HEK293T (cell line): ENCODE data around the gene GCC2.
"Not testable (repeated sequence)": the region's sequence is repeated elsewhere in the genome, so short reads cannot be mapped to it uniquely, and the experiment has no call there.

Source experiments
- CTCF ChIA-PET: fragments of 350-600 bp; formaldehyde crosslinking; extraction: SDS; loops from one replicate; lab custom pipeline; 2021; ENCODE audit warnings: antibody characterized with exemption, inconsistent platforms; lab: Yijun Ruan, JAX
- POLR2A ChIA-PET: fragments of 350-600 bp; formaldehyde crosslinking; extraction: SDS; loops from one replicate; lab custom pipeline; 2020; ENCODE audit warnings: antibody characterized with exemption, inconsistent platforms; lab: Yijun Ruan, JAX
- DNase-seq: peaks from one replicate; pipeline ENCODE4 v3.0.0; 2012; ENCODE audit warnings: mixed read lengths; ENCODE audit errors: extremely low spot score
- ARNT ChIP-seq: fragments of 450-650 bp; IDR thresholded peaks from 2 replicates; pipeline ENCODE4 v1.6.1; 2017; ENCODE audit warnings: mild to moderate bottlenecking
- CTBP1 ChIP-seq: fragments of 450-650 bp; IDR thresholded peaks from 2 replicates; pipeline ENCODE4 v1.6.1; 2016; ENCODE audit warnings: borderline replicate concordance
- ELF4 ChIP-seq: fragments of 450-650 bp; IDR thresholded peaks from 2 replicates; pipeline ENCODE4 v1.6.1; 2017; ENCODE audit warnings: antibody characterized with exemption
- FOXA1 ChIP-seq: fragments of 450-650 bp; IDR thresholded peaks from 2 replicates; pipeline ENCODE4 v1.6.1; 2016; ENCODE audit warnings: mild to moderate bottlenecking
- FOXK2 ChIP-seq: fragments of 450-650 bp; IDR thresholded peaks from 2 replicates; pipeline ENCODE4 v1.6.1; 2016; ENCODE audit warnings: mild to moderate bottlenecking
- FOXM1 ChIP-seq: fragments of 450-650 bp; IDR thresholded peaks from 2 replicates; pipeline ENCODE4 v1.6.1; 2017; ENCODE audit warnings: mild to moderate bottlenecking, borderline replicate concordance
- HDGF ChIP-seq: fragments of 450-650 bp; IDR thresholded peaks from 2 replicates; pipeline ENCODE4 v1.6.1; 2017; ENCODE audit warnings: antibody characterized with exemption, borderline replicate concordance
- L3MBTL2 ChIP-seq: fragments of 450-650 bp; conservative IDR thresholded peaks from 2 replicates; pipeline ENCODE4 v1.6.1; 2016; ENCODE audit warnings: mild to moderate bottlenecking
- LEF1 ChIP-seq: fragments of 450-650 bp; IDR thresholded peaks from 2 replicates; pipeline ENCODE4 v1.6.1; 2017; ENCODE audit warnings: mild to moderate bottlenecking, borderline replicate concordance
- NFRKB ChIP-seq: fragments of 450-650 bp; IDR thresholded peaks from 2 replicates; pipeline ENCODE4 v1.6.1; 2016; ENCODE audit warnings: mild to moderate bottlenecking, moderate library complexity
- PKNOX1 ChIP-seq: fragments of 450-650 bp; IDR thresholded peaks from 2 replicates; pipeline ENCODE4 v1.6.1; 2016
- SP1 ChIP-seq: fragments of 450-650 bp; IDR thresholded peaks from 2 replicates; pipeline ENCODE4 v1.6.1; 2017
- SUZ12 ChIP-seq: fragments of 450-650 bp; IDR thresholded peaks from 2 replicates; pipeline ENCODE4 v1.6.1; 2016; ENCODE audit warnings: mild to moderate bottlenecking
- TARDBP ChIP-seq: fragments of 450-650 bp; IDR thresholded peaks from 2 replicates; pipeline ENCODE4 v1.6.1; 2016
- ZNF384 ChIP-seq: fragments of 450-650 bp; IDR thresholded peaks from 2 replicates; pipeline ENCODE4 v1.6.1; 2016

The GCC2 gene

DNA sequence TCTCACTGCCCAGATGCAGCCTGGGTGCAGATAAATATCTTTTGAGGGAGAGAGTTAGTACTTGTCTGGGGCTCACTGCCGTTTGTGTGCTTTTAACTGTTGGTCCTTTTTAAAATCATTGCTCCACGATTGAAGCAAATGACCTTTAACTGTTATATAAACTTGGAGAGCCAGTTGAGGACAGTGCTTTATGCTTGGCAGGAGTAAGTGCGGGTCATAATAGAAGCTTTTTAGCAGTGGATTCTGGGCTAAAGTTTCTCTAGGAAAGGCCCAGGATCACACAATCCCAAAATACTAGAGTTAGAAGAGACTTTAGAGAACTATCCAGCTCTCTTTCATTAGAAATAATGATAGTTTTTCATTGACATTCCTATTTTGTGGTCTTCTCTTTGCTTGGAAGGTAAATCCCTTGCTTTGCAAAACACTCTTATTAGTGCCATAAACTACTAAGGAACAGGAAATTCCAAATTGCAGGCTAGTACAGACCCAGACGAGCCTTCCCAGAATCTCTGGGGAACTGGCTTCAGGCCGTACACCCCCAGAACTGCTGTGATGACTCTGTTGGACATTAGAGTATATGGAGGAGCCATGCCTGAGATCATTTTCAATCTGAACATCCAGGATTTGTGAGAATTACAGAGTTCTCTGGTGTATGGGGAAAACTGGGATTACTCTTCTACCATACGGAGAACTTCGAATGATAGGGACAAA lies 104.4 kb downstream of the GCC2 start:
- ChIA-PET POLR2A (interaction anchor here (1.0 kb wide), 1 partner anchor 20 kb away, joined by 4 read pairs; no protein-coding TSS in a partner anchor), CTCF (no interaction called here)
- TF ChIP-seq NFRKB = no peak
- TF ChIP-seq ARNT = no peak
- no peak for TF ChIP-seq ZNF384
- TF ChIP-seq SP1 = no peak
- no peak for TF ChIP-seq FOXK2
- TF ChIP-seq HDGF = no peak
- TF ChIP-seq L3MBTL2 = no peak
- no peak for TF ChIP-seq FOXA1
- no peak for TF ChIP-seq LEF1
- no peak for TF ChIP-seq SUZ12
- TF ChIP-seq CTBP1 = no peak
- no peak for DNase-seq

GRCh38 chr2:108554528-108554927 lies 105.5 kb downstream of the GCC2 start:
- TF ChIP-seq PKNOX1 (no peak), SP1 (no peak), L3MBTL2 (no peak), FOXM1 (no peak), NFRKB (no peak), ZNF384 (no peak), FOXA1 (no peak), TARDBP (no peak), CTBP1 (no peak), FOXK2 (no peak), ARNT (no peak)
- DNase-seq = no peak
- ChIA-PET CTCF (no interaction called here), POLR2A (interaction anchor here (1.0 kb wide), 1 partner anchor 106 kb away, joined by 5 read pairs; the partner anchor contains the start of gene GCC2)

DNA sequence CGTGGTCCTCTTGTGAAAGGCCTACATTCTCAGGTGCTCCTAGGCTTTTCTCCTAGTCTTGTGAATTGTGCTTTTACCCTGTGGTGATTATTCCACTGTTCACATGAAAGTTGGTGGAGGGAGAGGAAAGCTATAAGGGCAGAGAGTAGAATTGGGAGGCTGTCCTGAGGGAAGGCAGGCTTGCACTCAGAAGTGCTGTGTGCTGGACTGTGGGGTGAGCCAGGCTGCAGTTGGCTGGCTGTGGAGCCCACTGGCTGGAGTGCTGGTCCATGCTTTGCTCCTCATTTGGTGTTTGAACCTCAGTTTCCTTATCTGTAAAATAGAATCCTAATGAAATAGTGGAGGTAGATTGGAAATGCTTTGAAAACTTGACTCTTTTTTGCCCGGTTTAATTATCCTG lies 106.6 kb downstream of the GCC2 start:
- ChIA-PET CTCF (no interaction called here), POLR2A (no interaction called here)
- no peak for DNase-seq
- TF ChIP-seq HDGF = no peak
- no peak for TF ChIP-seq ELF4
- no peak for TF ChIP-seq FOXM1
- no peak for TF ChIP-seq PKNOX1
- no peak for TF ChIP-seq SUZ12

DNA sequence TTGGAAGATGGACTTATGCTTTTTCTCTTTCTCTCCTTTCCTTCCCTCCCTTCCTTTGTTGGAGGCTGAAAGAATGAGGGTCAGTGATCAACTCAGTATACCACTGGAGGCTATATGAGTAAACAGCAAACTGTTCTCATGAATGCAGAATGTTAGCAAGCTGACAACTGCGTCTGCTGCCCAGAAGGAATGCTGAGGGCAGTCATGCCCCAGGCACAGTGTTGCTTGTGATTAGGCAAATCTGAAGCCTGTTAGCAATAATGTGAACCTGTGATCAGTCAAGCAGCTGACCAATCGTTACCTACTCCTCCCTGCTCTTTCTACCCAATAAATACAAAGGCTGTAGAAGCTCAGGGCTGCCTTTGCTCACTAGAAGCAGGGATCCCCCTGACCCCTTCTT lies 107.6 kb downstream of the GCC2 start:
- DNase-seq, POLR2A ChIA-PET, CTCF ChIA-PET: not testable (repeated sequence)
